HEK293 (cell line): ENCODE measurements around the gene STAM2.

Experiments
- CTCF ChIP-seq: fragments of 450-650 bp; formaldehyde crosslinking; IDR thresholded peaks from 2 replicates; pipeline ENCODE4 v1.5.1; 2016; ENCODE audit warnings: missing biosample characterization, missing genetic modification characterization
- KLF9 ChIP-seq: fragments of 450-650 bp; formaldehyde crosslinking; IDR thresholded peaks from 2 replicates; pipeline ENCODE4 v1.5.1; 2016; ENCODE audit warnings: missing biosample characterization, missing genetic modification characterization, low read depth
- ZBTB20 ChIP-seq: fragments of 450-650 bp; formaldehyde crosslinking; IDR thresholded peaks from 2 replicates; pipeline ENCODE4 v1.5.1; 2016; ENCODE audit warnings: missing biosample characterization, missing genetic modification characterization
- ZFP3 ChIP-seq: fragments of 450-650 bp; formaldehyde crosslinking; IDR thresholded peaks from 2 replicates; pipeline ENCODE4 v1.5.1; 2016; ENCODE audit warnings: low read depth, missing biosample characterization, missing genetic modification characterization
- ZNF324 ChIP-seq: fragments of 450-650 bp; formaldehyde crosslinking; IDR thresholded peaks from 2 replicates; pipeline ENCODE4 v1.5.1; 2016; ENCODE audit warnings: missing biosample characterization, missing genetic modification characterization
- ZNF501 ChIP-seq: fragments of 450-650 bp; formaldehyde crosslinking; IDR thresholded peaks from 2 replicates; pipeline ENCODE4 v1.5.1; 2016; ENCODE audit warnings: missing biosample characterization, missing genetic modification characterization
- ZXDB ChIP-seq: fragments of 450-650 bp; formaldehyde crosslinking; IDR thresholded peaks from 2 replicates; pipeline ENCODE4 v1.5.1; 2016; ENCODE audit warnings: missing biosample characterization, missing genetic modification characterization

DNA sequence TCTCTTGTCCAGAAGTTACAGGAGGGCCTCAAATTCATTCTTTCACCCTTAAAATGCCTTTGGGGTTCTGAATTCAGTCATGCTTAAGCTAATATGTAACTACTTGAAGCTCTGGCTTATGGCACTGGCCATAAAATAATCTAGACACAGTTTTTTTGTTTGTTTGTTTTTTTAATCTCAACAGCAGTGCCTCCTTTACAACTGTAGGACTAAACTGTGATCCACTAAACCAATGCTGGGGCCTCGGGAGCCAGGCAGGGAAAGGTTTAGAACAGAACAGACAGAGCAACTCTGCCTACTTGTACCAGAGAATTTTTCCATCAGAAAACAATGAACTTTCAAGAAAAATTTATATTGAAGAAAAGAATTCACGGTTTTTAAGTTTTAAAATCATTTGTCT is 1.7 kb downstream of the STAM2 start:
- TF ChIP-seq ZBTB20 (tag by site-specific recombination) (no peak), ZFP3 (tag by site-specific recombination) (no peak), ZNF324 (tag by site-specific recombination) (no peak), KLF9 (tag by site-specific recombination) (no peak), ZXDB (tag by site-specific recombination) (no peak), CTCF (tag by site-specific recombination) (no peak), ZNF501 (tag by site-specific recombination) (no peak)
